KMS-11 (cell line): Measurements from ENCODE around the gene ANTKMT.

Source experiments
- H2AFZ ChIP-seq: fragments of 200-600 bp; sonication (generic); 2 replicates; pipeline ENCODE4 v1.6.1; 2016; ENCODE audit warnings: antibody characterized with exemption, mixed run types, low read depth
- H3K27ac ChIP-seq: fragments of 200-600 bp; sonication (generic); 2 replicates; pipeline ENCODE4 v1.6.1; 2016; ENCODE audit warnings: mild to moderate bottlenecking, mixed run types
- H3K27me3 ChIP-seq: fragments of 200-600 bp; sonication (generic); 2 replicates; pipeline ENCODE4 v1.6.1; 2017; ENCODE audit warnings: mild to moderate bottlenecking, low read depth, mixed run types, moderate library complexity; ENCODE audit not compliant: insufficient read depth
- H3K36me3 ChIP-seq: fragments of 200-600 bp; sonication (generic); 2 replicates; pipeline ENCODE4 v1.6.1; 2017; ENCODE audit warnings: mild to moderate bottlenecking, mixed run types; ENCODE audit not compliant: insufficient read depth
- H3K4me1 ChIP-seq: fragments of 200-600 bp; sonication (generic); 2 replicates; pipeline ENCODE4 v1.6.1; 2016; ENCODE audit warnings: mild to moderate bottlenecking, low read depth, mixed run types; ENCODE audit not compliant: poor library complexity, severe bottlenecking
- H3K4me2 ChIP-seq: fragments of 200-600 bp; sonication (generic); 2 replicates; pipeline ENCODE4 v1.7.0; 2016; ENCODE audit warnings: mild to moderate bottlenecking, mixed run types
- H3K4me3 ChIP-seq: fragments of 200-600 bp; sonication (generic); IDR thresholded peaks from 2 replicates; pipeline ENCODE4 v1.6.1; 2017; ENCODE audit warnings: low read depth, low read length, mixed read lengths; ENCODE audit not compliant: insufficient read depth
- H3K79me2 ChIP-seq: fragments of 200-600 bp; sonication (generic); 2 replicates; pipeline ENCODE4 v1.6.1; 2016; ENCODE audit warnings: low read depth, mixed run types; ENCODE audit not compliant: insufficient read depth
- H3K9ac ChIP-seq: fragments of 200-600 bp; sonication (generic); 2 replicates; pipeline ENCODE4 v1.6.1; 2016; ENCODE audit warnings: mild to moderate bottlenecking, mixed run types
- H4K20me1 ChIP-seq: fragments of 200-600 bp; sonication (generic); 2 replicates; pipeline ENCODE4 v1.6.1; 2016; ENCODE audit warnings: mild to moderate bottlenecking, mixed run types; ENCODE audit not compliant: insufficient read depth
- TF ChIP-seq, protein P1 (sequence below): fragments of 200-600 bp; sonication (generic); conservative IDR thresholded peaks from 2 replicates; pipeline ENCODE4 v1.6.1; 2017; ENCODE audit warnings: low read depth, mild to moderate bottlenecking, antibody characterized with exemption, low read length, moderate library complexity, mixed read lengths

Gene ANTKMT

DNA sequence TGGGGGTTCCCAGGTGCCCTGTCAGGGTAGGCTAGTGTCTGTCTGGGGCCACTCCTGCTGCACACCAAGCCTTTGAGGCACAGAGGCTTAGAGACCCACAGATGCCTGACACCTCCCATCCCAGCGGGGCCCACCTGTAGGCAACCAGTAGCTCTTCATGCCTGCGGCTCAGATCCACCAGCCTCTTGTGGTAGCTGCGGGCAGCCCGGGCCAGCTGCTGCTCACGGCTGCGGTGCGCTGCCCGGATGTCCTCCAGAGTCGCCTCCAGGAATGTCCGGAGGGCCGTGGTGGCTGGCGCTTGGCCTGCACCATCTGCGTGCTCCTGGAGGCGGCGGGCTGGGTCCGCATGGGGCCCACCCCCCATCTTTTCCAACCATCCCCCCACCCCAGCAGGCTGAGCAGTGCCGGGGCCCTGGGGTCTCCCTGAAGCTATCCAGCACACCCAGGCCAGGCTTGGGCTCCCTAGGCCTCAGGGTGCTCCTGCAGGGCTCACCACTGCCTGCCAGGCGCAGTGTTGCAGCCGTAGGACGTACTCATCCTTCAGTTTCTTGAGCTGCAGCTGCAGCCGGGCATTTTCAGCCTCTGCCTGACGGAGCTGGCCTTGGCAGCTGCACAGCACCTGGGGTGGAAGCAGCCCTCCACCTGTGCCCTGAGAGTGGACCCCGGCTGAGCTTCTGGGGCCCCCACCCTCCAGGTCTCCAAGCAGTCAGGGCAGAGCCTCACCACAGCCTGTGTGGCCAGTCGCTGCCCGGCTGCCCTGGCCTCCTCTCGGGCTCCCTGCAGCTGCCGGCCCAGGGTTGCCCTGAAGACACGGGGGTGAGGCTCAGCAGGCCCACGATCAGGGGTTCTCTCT is 3.5 kb downstream of the ANTKMT start:
- H3K79me2 ChIP-seq = no peaks in the 10 kb centered on the region
- H3K4me2 ChIP-seq = peak overlapping the region; percentile 24; the same call in 1 of the 2 replicates
- H3K27ac ChIP-seq = no peak overlapping the region
- H3K27me3 ChIP-seq = no peaks in the 10 kb centered on the region
- no peaks in the 10 kb centered on the region for H3K36me3 ChIP-seq
- H2AFZ ChIP-seq = no peak overlapping the region
- peaks cover 52% of the 10 kb centered on the region for H3K4me1 ChIP-seq
- TF ChIP-seq, protein P1, sequence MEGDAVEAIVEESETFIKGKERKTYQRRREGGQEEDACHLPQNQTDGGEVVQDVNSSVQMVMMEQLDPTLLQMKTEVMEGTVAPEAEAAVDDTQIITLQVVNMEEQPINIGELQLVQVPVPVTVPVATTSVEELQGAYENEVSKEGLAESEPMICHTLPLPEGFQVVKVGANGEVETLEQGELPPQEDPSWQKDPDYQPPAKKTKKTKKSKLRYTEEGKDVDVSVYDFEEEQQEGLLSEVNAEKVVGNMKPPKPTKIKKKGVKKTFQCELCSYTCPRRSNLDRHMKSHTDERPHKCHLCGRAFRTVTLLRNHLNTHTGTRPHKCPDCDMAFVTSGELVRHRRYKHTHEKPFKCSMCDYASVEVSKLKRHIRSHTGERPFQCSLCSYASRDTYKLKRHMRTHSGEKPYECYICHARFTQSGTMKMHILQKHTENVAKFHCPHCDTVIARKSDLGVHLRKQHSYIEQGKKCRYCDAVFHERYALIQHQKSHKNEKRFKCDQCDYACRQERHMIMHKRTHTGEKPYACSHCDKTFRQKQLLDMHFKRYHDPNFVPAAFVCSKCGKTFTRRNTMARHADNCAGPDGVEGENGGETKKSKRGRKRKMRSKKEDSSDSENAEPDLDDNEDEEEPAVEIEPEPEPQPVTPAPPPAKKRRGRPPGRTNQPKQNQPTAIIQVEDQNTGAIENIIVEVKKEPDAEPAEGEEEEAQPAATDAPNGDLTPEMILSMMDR = no peak
- H3K4me3 ChIP-seq = no peak overlapping the region
- H3K9ac ChIP-seq = no peak overlapping the region
- H4K20me1 ChIP-seq = no peaks in the 10 kb centered on the region

GRCh38 chr16:725041-725376 is 4.1 kb downstream of the ANTKMT start:
- Histone ChIP-seq H3K27ac (no peak overlapping the region), H3K9ac (no peak overlapping the region)
- TF ChIP-seq, protein P1 = no peak

DNA sequence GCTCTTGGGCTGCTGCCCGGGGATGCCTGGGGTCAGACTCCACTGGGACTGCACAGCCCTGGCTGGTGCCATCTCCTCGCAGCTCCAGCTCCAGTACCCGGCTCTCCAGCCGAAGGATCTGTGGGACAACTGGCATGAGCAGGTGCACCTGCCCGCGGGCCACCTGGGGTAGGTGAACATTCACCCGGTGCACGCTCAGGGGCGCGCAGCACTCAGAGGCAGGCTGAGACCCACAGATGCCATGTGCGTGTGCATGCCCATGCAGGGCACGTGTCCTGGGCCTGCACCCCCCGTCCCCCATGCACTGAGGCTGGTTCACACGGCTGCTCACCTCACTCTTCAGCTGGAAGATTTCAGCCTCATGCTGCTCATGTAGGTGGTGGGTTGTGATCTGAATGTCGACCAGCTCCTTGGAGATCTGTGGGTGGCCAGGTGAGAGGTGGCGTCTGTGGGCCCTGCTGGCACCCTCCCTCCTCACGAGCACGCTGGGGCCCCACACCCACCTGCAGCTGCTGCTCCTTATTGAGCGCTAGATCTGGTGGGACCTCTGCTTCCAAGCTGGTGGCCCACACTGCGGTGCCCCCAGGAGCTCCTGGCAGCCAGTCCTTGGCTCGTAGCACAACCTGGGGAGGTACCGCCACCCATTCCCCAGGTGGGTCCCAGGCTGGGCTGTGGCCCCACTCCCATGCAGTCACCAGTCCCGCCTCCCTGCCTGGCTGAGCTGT is 4.7 kb downstream of the ANTKMT start:
- Histone ChIP-seq H3K4me1 (peaks cover 44% of the 10 kb centered on the region), H3K9ac (no peak overlapping the region)

More at GRCh38 chr16:725041-725376, 4.1 kb downstream of the ANTKMT start:
- Histone ChIP-seq H4K20me1 (no peaks in the 10 kb centered on the region), H2AFZ (no peak overlapping the region), H3K4me3 (no peak overlapping the region), H3K4me1 (peaks cover 46% of the 10 kb centered on the region), H3K4me2 (peak overlapping the region; percentile 17; the same call in 1 of the 2 replicates), H3K79me2 (no peaks in the 10 kb centered on the region), H3K27me3 (no peaks in the 10 kb centered on the region), H3K36me3 (no peaks in the 10 kb centered on the region)

GRCh38 chr16:726188-726437 is 5.2 kb downstream of the ANTKMT start:
- 0 out of 2 replicates have a peak overlapping the region, but pooled peaks have one; percentile 9 for H3K9ac ChIP-seq
- H4K20me1 ChIP-seq = no peaks in the 10 kb centered on the region
- TF ChIP-seq, protein P1 = no peak
- H3K79me2 ChIP-seq = no peaks in the 10 kb centered on the region
- H3K36me3 ChIP-seq = no peaks in the 10 kb centered on the region
- peak overlapping the region; percentile 98 for H3K4me2 ChIP-seq
- H3K27me3 ChIP-seq = no peaks in the 10 kb centered on the region
- H3K4me1 ChIP-seq = peaks cover 44% of the 10 kb centered on the region
- H2AFZ ChIP-seq = no peak overlapping the region
- H3K27ac ChIP-seq = no peak overlapping the region
- H3K4me3 ChIP-seq = no peak overlapping the region

More for the DNA sequence above, 4.7 kb downstream of the ANTKMT start:
- H3K79me2 ChIP-seq = no peaks in the 10 kb centered on the region
- H3K4me3 ChIP-seq = no peak overlapping the region
- no peak overlapping the region for H2AFZ ChIP-seq
- TF ChIP-seq, protein P1 = no peak
- no peak overlapping the region for H3K27ac ChIP-seq
- H4K20me1 ChIP-seq = no peaks in the 10 kb centered on the region
- H3K36me3 ChIP-seq = no peaks in the 10 kb centered on the region
- no peaks in the 10 kb centered on the region for H3K27me3 ChIP-seq
- peak overlapping the region; percentile 98; the same call in 1 of the 2 replicates for H3K4me2 ChIP-seq
